Smooth muscle cell (in vitro differentiated cells): ENCODE measurements around the gene PIEZO1. TPM values are rescaled to one million over a fixed set of nuclear protein-coding genes. Genes with fewer than 3 reads are reported as not detected.
A peak's percentile ranks its signal among the peaks of the same experiment; 100 is the strongest.

ENCODE experiments used
- DNase-seq: peaks from one replicate; lab custom pipeline; 2025; ENCODE audit not compliant: unreplicated experiment; lab: John Stamatoyannopoulos, UW
- H2AFZ ChIP-seq: fragments of 200-600 bp; sonication (generic); 2 replicates; pipeline ENCODE4 v1.6.0; 2016; ENCODE audit warnings: antibody characterized with exemption, low read depth, mild to moderate bottlenecking
- H3F3A ChIP-seq: fragments of 200-600 bp; sonication (generic); 2 replicates; pipeline ENCODE4 v1.6.0; 2017; ENCODE audit warnings: antibody characterized with exemption, low read depth
- H3K27ac ChIP-seq: fragments of 200-600 bp; sonication (generic); 2 replicates; pipeline ENCODE4 v1.5.1; 2016; ENCODE audit warnings: low read depth, mild to moderate bottlenecking
- H3K27me3 ChIP-seq: fragments of 200-600 bp; sonication (generic); 2 replicates; pipeline ENCODE4 v1.6.1; 2016; ENCODE audit warnings: low read depth, mild to moderate bottlenecking
- H3K36me3 ChIP-seq: fragments of 200-600 bp; sonication (generic); 2 replicates; pipeline ENCODE4 v1.5.1; 2016; ENCODE audit warnings: low read depth
- H3K4me1 ChIP-seq: fragments of 200-600 bp; sonication (generic); 2 replicates; pipeline ENCODE4 v1.5.1; 2016; ENCODE audit warnings: low read depth
- H3K4me2 ChIP-seq: fragments of 200-600 bp; sonication (generic); 2 replicates; pipeline ENCODE4 v1.6.0; 2016; ENCODE audit warnings: mild to moderate bottlenecking
- H3K4me3 ChIP-seq: fragments of 200-600 bp; sonication (generic); 2 replicates; pipeline ENCODE4 v1.5.1; 2016; ENCODE audit warnings: mild to moderate bottlenecking
- H3K79me2 ChIP-seq: fragments of 200-600 bp; sonication (generic); 2 replicates; pipeline ENCODE4 v1.6.0; 2016; ENCODE audit warnings: low read depth, mild to moderate bottlenecking
- H3K9ac ChIP-seq: fragments of 200-600 bp; sonication (generic); 2 replicates; pipeline ENCODE4 v1.6.0; 2016; ENCODE audit warnings: low read depth
- H3K9me3 ChIP-seq: fragments of 200-600 bp; sonication (generic); replicated peaks from 2 replicates; pipeline ENCODE4 v1.5.1; 2016; ENCODE audit warnings: low read depth
- H4K20me1 ChIP-seq: fragments of 200-600 bp; sonication (generic); 2 replicates; pipeline ENCODE4 v1.6.0; 2016; ENCODE audit warnings: low read depth
- CTCF ChIP-seq: fragments of 200-600 bp; sonication (generic); IDR thresholded peaks from 2 replicates; pipeline ENCODE4 v1.5.1; 2017; ENCODE audit warnings: borderline replicate concordance, mild to moderate bottlenecking, antibody characterized with exemption; ENCODE audit not compliant: insufficient read depth, poor library complexity, severe bottlenecking
- WGBS: methylation state at CpG from one replicate; pipeline ENCODE4 v1.1.7; 2016; ENCODE audit warnings: low lambda C conversion rate; 5-methylcytosine and 5-hydroxymethylcytosine counted together
- polyA plus RNA-seq: library from polyadenylated mRNA; unstranded; fragments of >200 nt; fragmentation: Nextera tagmentation; extraction: Ambion mirVana; gene quantifications from 2 replicates; pipeline ENCODE4 v1.2.1, GENCODE V29; 2016
- total RNA-seq: library from RNA; depleted of rRNA; stranded (reverse); fragments of >200 nt; gene quantifications from 2 replicates; pipeline ENCODE4 v1.2.3, GENCODE V29; 2014

PIEZO1 gene
- total and polyA plus RNA-seq, 2 experiments from 2014 or later: 62.1 to 70.9 TPM

- H3K9ac ChIP-seq: peak overlapping the region; percentile 94
- peaks cover 16% of the 10 kb centered on the region for H3K4me1 ChIP-seq
- H4K20me1 ChIP-seq: peaks cover 53% of the 10 kb centered on the region
- DNase-seq: no peak
- H3K9me3 ChIP-seq: no peaks in the 10 kb centered on the region
- H2AFZ ChIP-seq: no peak overlapping the region
- no peak for TF ChIP-seq CTCF
- peak overlapping the region; percentile 91 for H3K4me2 ChIP-seq
- peak overlapping the region; percentile 90 for H3K4me3 ChIP-seq
- H3K27me3 ChIP-seq: no peaks in the 10 kb centered on the region
- no peaks in the 10 kb centered on the region for H3K36me3 ChIP-seq
- H3K27ac ChIP-seq: peak overlapping the region; percentile 94
- WGBS: 45% methylated on average over 27 of the region's 27 CpGs
- H3F3A ChIP-seq: peaks cover 6% of the 10 kb centered on the region
- H3K79me2 ChIP-seq: peaks cover 62% of the 10 kb centered on the region
Measured at GRCh38 chr16:88783391-88784073, 1.5 kb downstream of the PIEZO1 start.

DNA sequence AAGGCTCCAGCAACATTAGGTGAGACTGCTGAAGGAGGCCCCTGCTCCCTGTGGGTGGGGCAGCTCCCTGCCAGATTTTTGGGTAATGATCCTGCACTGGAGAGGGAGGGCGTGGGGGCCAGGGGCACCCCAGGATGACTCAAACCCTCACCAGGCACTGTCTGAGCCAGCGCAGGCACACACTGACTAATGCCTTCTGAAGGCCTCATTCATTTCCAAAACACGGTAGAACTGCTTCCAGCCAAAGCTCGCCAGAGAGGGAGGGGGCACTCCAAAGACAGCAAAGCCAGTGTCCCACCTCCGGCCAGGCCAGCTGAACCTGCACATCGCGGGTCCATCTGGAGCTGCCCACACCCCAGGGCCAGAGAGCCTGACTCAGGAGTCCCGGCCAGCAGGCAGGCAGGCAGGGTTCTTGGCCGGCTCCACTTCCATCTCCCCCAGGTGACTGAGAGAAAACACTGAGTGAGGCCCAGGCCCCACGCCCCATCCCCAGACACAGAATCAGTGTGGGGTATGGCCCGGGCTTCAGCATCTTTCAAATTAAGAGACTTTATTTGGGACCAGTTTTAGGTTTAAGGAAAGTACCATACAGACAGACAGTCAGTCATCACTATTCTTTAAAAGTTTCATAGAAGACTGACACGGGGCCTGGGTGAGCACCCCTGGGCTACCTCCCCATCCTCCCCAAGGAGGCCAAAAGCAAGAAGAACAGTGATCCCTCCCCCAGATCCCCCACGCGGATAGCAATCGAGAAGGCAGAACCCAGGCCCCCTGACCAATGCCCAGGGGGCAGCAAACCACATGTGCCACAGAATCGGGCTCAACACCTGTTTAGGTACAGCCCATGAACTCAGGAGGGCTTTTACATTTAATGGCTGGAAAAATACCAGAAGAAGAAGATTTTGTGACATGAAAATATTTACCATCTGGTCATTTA, 2.3 kb downstream of the PIEZO1 start:
- Histone ChIP-seq H3K4me1 (peaks cover 19% of the 10 kb centered on the region), H3K9me3 (no peaks in the 10 kb centered on the region), H4K20me1 (peaks cover 61% of the 10 kb centered on the region), H3K36me3 (no peaks in the 10 kb centered on the region), H3K27ac (peak overlapping the region; percentile 94), H3K79me2 (peaks cover 71% of the 10 kb centered on the region), H3K9ac (peak overlapping the region; percentile 94), H3F3A (peaks cover 6% of the 10 kb centered on the region), H2AFZ (no peak overlapping the region), H3K27me3 (no peaks in the 10 kb centered on the region), H3K4me2 (peak overlapping the region; percentile 91), H3K4me3 (peak overlapping the region; percentile 90)
- no peak for TF ChIP-seq CTCF
- WGBS: 47% methylated on average over 15 of the region's 16 CpGs
- peak; percentile 25 for DNase-seq

DNA sequence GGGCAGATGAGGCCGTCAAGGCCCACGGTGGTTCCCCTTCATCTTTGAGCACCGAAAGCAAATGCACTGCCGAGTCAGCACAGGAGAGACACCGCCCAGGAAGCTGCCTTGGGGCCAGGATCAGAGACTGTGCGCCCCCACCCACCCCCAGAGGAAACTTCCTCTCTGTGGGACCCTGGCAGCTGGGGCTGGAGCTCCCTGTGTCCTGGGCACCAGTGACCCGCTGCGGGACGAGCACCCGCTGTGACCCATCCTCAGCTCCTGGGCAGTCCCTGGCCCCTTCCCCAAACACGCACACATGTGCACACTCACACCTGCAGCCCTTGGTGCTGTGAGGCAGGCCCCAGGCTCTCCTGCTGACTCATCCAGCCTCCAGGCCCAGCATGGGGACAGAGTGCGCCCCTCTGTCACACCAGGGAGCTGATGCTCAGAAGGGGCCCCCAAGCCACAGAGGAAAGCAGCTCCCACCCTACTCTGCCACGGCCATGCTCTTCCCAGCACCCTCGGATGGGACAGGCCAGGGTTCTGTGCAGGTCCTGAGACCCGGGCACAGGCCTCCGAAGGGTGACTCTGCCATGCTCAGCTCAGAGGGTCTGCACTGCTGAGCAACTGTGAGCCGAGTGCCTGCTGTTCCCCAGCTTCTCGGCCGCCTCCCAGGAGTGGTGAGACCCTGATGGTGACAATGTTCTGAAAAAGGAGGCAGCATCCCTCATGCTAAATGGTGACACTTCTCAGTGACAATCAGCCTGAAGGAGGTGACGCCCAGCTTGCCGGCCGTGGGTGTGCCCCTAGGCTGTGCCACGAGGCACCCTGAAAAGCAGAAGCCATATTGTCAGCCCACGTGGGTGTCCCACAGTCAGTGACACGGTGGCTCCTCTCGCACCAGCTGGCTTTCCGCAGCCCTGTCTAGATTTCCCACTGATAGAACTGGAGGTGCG, 3.6 kb downstream of the PIEZO1 start:
- H3K4me2 ChIP-seq: peak overlapping the region; percentile 50
- H2AFZ ChIP-seq: no peak overlapping the region
- peaks cover 74% of the 10 kb centered on the region for H4K20me1 ChIP-seq
- peaks cover 23% of the 10 kb centered on the region for H3K4me1 ChIP-seq
- H3K27me3 ChIP-seq: no peaks in the 10 kb centered on the region
- no peaks in the 10 kb centered on the region for H3K9me3 ChIP-seq
- H3F3A ChIP-seq: peaks cover 6% of the 10 kb centered on the region
- TF ChIP-seq CTCF: no peak
- H3K79me2 ChIP-seq: peaks cover 79% of the 10 kb centered on the region
- H3K36me3 ChIP-seq: no peaks in the 10 kb centered on the region
- WGBS: 81% methylated on average over 27 of the region's 28 CpGs
- peak overlapping the region; percentile 24 for H3K9ac ChIP-seq
- no peak overlapping the region for H3K4me3 ChIP-seq
- peak overlapping the region; percentile 94 for H3K27ac ChIP-seq
- no peak for DNase-seq
